Body of pancreas (tissue), 4 donors: ENCODE data around the gene CAPZB. TPM values are rescaled to one million over a fixed set of nuclear protein-coding genes. Genes with fewer than 3 reads are reported as not detected.
"Not testable (repeated sequence)": the region's sequence is repeated elsewhere in the genome, so short reads cannot be mapped to it uniquely, and the experiment has no call there.

Experiments
- ATAC-seq: fragments of 150-250 bp; one replicate; pipeline ENCODE4 v1.9.1; 2016
- DNase-seq, 4 donors: peaks; one replicate each; pipeline ENCODE4 v3.0.0-alpha.2; 2019
- H3K27ac ChIP-seq, 4 donors: fragments of 200-600 bp; sonication (generic); 1 replicate in 3 of 4; 2 replicates in 1 of 4; pipeline versions ENCODE4 v1.5.1 to v1.6.1; 2016 to 2019; ENCODE audit warnings: mild to moderate bottlenecking in 1 of 4, mixed read lengths in 1 of 4, moderate library complexity in 1 of 4
- H3K27me3 ChIP-seq, 2 donors: fragments of 200-600 bp; sonication (generic); one replicate each; pipeline ENCODE4 v1.6.0; 2016; ENCODE audit warnings: mild to moderate bottlenecking in 1 of 2
- H3K36me3 ChIP-seq, 2 donors: fragments of 200-600 bp; sonication (generic); replicated peaks in 1 of 2; 2 replicates each; pipeline ENCODE4 v1.5.1; 2016; ENCODE audit warnings: low read depth in 2 of 2; ENCODE audit not compliant: insufficient read depth in 1 of 2
- H3K4me1 ChIP-seq: fragments of 200-600 bp; sonication (generic); one replicate; pipeline ENCODE4 v1.6.0; 2016
- H3K4me3 ChIP-seq, 2 donors: fragments of 200-600 bp; sonication (generic); 1 replicate in 1 of 2; 2 replicates in 1 of 2; pipeline ENCODE4 v1.5.1; 2016 to 2019
- H3K9me3 ChIP-seq, 3 donors: fragments of 200-600 bp; sonication (generic); 1 replicate in 2 of 3; 2 replicates in 1 of 3; pipeline ENCODE4 v1.5.1; 2016
- POLR2A ChIP-seq, 3 donors: fragments of 450-650 bp; IDR thresholded peaks; one replicate each; pipeline ENCODE4 v1.6.1; 2016; ENCODE audit warnings: antibody characterized with exemption in 3 of 3, mild to moderate bottlenecking in 2 of 3
- WGBS, 2 donors: methylation state at CpG; one replicate each; pipeline ENCODE4 v1.1.5; 2017; 5-methylcytosine and 5-hydroxymethylcytosine counted together
- intact Hi-C: fragments of 100-400 bp; cut with DNase I; formaldehyde crosslinking; loops from one replicate; pipeline ENCODE4 v1.15.1; 2023
- total RNA-seq, 2 donors: library from RNA; depleted of rRNA; stranded (reverse); fragments of >200 nt; gene quantifications; one replicate each; pipeline ENCODE4 v1.1.0, GENCODE V29; 2016
- TF ChIP-seq, protein P1 (sequence below), 7 experiments: fragments of 450-650 bp in 4 of 7; fragments of 200-600 bp in 3 of 7; sonication (generic) in 3 of 7; IDR thresholded peaks; one replicate each; pipeline ENCODE4 v1.5.1; 2016 to 2019; ENCODE audit warnings: antibody characterized with exemption in 7 of 7

The CAPZB gene
- total RNA-seq, 2 donors from 2014 or later = 35.5 to 54.1 TPM

DNA sequence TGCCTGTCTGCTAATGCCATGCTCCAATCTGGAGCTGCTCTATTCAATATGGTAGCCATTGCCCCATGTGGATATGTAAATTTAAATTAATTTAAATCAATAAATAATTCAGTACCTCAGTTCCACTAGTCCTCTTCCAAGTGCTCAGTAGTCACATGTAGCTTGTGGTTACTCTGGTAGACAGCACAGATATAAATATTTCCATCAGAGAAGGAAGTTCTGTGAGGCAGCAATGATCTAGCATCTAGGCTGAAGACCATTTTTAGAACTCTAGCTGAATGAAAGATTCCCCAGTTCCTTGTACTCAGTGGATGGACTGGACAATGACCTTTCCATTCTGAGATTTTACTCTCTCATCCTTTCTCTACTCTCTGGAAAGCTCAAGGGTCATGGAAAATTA is 25.8 kb upstream of the CAPZB start:
- no peak overlapping the region for H3K4me3 ChIP-seq
- H3K4me1 ChIP-seq = no peaks in the 10 kb centered on the region
- ATAC-seq (no peak), DNase-seq (no peak)
- intact Hi-C loops = no loop called here
- no peaks in the 10 kb centered on the region for H3K9me3 ChIP-seq
- no peaks in the 10 kb centered on the region for H3K36me3 ChIP-seq
- H3K27me3 ChIP-seq = no peaks in the 10 kb centered on the region
- no peak for TF ChIP-seq POLR2A (IDR thresholded peaks at IDR 0.05)
- H3K27ac ChIP-seq = no peak overlapping the region

DNA sequence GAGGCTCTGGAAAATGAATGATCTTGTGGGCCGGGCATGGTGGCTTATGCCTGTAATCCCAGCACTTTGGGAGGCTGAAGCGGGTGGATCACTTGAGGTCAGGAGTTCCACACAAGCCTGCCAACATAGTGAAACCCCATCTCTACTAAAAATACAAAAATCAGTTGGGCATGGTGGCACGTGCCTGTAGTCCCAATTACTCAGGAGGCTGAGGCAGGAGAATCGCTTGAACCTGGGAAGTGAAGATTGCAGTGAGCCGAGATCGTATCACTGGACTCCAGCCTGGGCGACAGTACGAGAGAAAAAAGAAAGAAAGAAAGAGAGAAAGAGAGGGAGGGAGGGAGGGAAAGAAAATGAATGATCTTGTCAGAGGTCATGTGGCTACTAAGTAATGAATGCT is 24.3 kb upstream of the CAPZB start:
- H3K27me3 ChIP-seq, ATAC-seq, DNase-seq, H3K36me3 ChIP-seq, H3K4me3 ChIP-seq, intact Hi-C loops, H3K27ac ChIP-seq, H3K9me3 ChIP-seq: not testable (repeated sequence)
- H3K4me1 ChIP-seq = peaks cover 14% of the 10 kb centered on the region
- WGBS, 2 donors = 75 to 90% methylated on average over 8 of the region's 8 CpGs

DNA sequence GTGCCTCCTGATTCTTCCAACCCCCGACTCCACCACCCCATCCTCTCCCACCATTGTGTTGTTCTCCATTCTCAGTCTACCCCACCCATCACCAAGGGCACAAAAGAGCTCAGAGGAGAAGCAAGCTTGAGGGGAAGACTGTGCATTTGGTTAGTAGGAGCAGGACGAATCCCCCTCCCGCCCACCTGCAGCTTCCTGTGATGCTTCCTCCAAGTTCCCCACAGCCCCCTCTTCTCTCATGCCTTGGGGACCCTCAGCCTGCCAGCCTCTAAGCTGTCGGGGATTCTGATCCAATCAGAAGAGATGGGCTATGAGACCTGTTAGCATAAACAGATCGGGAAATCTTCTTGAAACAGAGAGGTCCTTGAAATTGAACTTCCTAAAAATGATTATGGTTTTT is 22.2 kb upstream of the CAPZB start:
- Histone ChIP-seq H3K27me3 (no peaks in the 10 kb centered on the region), H3K4me3 (no peak overlapping the region), H3K9me3 (no peaks in the 10 kb centered on the region), H3K27ac (no peak overlapping the region), H3K4me1 (peaks cover 24% of the 10 kb centered on the region), H3K36me3 (no peaks in the 10 kb centered on the region)
- intact Hi-C loops = no loop called here
- WGBS, 2 donors = 78 to 82% methylated on average over 2 to 5 of the region's 5 CpGs
- DNase-seq = no peak
- no peak for TF ChIP-seq POLR2A (IDR thresholded peaks at IDR 0.05)
- TF ChIP-seq, protein P1, sequence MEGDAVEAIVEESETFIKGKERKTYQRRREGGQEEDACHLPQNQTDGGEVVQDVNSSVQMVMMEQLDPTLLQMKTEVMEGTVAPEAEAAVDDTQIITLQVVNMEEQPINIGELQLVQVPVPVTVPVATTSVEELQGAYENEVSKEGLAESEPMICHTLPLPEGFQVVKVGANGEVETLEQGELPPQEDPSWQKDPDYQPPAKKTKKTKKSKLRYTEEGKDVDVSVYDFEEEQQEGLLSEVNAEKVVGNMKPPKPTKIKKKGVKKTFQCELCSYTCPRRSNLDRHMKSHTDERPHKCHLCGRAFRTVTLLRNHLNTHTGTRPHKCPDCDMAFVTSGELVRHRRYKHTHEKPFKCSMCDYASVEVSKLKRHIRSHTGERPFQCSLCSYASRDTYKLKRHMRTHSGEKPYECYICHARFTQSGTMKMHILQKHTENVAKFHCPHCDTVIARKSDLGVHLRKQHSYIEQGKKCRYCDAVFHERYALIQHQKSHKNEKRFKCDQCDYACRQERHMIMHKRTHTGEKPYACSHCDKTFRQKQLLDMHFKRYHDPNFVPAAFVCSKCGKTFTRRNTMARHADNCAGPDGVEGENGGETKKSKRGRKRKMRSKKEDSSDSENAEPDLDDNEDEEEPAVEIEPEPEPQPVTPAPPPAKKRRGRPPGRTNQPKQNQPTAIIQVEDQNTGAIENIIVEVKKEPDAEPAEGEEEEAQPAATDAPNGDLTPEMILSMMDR (IDR thresholded peaks at IDR 0.05) = no peak
- ATAC-seq = no peak

DNA sequence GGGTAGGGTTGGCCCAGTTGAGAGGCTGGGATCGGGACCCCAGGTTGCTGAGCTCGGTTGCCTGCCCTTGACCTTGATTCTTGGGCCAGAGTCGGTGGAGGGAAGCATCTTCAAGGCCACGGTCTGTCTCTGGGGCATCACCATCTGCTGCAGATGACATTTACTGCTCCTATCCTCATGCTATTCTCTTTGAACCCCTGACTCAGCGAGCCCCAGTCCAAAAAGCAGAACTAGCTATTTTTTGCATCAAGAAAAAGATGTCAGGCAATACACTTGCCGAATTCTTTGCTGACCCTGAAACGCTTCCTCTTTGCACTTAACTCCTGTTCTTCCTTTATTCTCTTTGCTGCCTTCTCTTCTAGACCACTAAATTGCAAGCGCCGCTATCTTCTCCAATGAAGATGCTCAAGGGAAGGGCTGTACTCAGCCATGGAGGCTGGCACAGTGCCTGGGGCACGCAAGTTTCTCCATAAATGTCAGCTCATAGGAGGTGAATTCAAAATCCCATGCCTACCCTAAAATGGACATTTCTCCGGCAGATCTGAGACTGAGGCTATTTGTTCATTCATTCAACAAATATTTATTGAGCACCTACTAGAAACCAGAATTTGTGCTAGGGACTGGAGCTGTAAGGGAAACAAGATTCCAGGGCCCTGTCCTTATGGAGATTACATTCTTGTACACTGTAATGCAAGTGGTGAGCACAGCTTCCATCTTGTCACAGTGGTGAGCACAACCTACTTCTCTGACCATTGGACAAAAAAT is 20.5 kb upstream of the CAPZB start:
- ATAC-seq (no peak), DNase-seq (peak in 1 of 4 donors; percentile 59)
- Histone ChIP-seq H3K27ac (peak overlapping the region in 2 of 4 donors; percentile 40 to 59), H3K4me3 (no peak overlapping the region), H3K27me3 (no peaks in the 10 kb centered on the region), H3K36me3 (no peaks in the 10 kb centered on the region), H3K9me3 (no peaks in the 10 kb centered on the region), H3K4me1 (peaks cover 24% of the 10 kb centered on the region)
- WGBS, 2 donors = 67 to 81% methylated on average over 9 to 11 of the region's 11 CpGs
- intact Hi-C loops = no loop called here
- no peak for TF ChIP-seq POLR2A (IDR thresholded peaks at IDR 0.05)
- TF ChIP-seq, protein P1 (IDR thresholded peaks at IDR 0.05) = no peak

DNA sequence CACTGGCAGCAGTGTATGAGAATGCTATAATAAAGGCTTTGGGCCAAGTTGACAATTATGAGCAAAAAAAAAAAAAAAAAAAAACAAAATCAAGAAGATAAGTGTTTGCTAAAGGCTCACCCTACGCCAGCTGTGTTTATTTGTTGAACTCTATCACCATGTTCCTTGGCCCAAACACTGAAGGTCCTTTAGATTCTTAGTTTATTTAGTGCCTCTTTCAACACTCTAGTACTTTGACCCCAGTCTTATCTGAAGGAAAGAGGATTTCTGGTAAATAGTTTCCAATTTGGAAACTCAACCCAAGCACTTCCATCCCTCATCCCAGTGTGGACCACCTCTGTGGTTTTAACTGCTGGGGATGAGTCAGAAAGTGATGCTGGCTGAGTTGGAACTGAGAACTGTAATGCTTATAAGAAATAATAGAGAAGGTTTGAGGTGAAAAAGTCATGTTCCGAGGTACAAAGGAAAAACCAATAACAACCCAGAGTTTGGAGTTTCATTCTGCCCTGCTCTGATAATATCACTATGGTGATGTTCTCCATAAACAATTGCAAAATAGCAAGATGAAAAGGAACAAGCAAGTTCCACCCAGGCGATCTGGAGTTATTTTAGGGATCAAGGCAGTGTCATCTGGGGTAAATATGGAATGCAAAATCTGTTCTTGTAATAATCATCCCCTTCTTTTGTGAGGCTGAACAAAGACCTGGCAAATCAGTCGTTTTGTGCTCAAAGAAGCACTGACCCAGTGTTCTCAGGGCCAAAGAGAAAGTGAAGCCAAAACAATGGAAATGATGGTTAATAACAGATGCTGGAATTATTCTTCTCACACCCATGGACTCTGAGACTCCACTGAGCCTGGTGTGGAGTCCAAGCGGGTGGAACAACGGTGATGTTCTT is 19.7 kb upstream of the CAPZB start:
- H3K27me3 ChIP-seq = no peaks in the 10 kb centered on the region
- H3K4me1 ChIP-seq = peaks cover 24% of the 10 kb centered on the region
- H3K36me3 ChIP-seq = no peaks in the 10 kb centered on the region
- 40 to 41% methylated on average over 6 of the region's 6 CpGs for WGBS, 2 donors
- peak overlapping the region in 2 of 4 donors; percentile 40 to 59 for H3K27ac ChIP-seq
- no peak overlapping the region for H3K4me3 ChIP-seq
- TF ChIP-seq POLR2A (IDR thresholded peaks at IDR 0.05) = no peak
- TF ChIP-seq, protein P1 (IDR thresholded peaks at IDR 0.05) = no peak
- DNase-seq = peak in 1 of 4 donors; percentile 53
- peak; percentile 79 for ATAC-seq
- intact Hi-C loops = no loop called here
- H3K9me3 ChIP-seq = no peaks in the 10 kb centered on the region

DNA sequence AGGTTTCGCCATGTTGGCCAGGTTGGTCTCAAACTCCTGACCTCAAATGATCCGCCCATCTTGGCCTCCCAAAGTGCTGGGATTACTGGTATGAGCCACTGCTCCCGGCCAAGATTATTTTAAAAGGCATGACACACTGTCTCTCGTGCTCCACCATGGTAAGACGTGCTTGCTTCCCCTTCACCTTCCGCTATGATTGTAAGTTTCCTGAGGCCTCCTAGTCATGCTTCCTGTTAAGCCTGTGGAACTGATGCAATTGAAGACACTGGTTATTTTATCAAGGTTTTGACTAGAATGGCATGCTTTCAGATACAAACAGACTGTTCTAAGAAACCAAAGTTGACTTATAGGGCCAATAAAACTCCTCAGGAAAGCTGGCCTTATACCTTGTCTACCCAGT is 16.9 kb upstream of the CAPZB start:
- WGBS, 2 donors = 74 to 92% methylated on average over 6 of the region's 6 CpGs
- DNase-seq, ATAC-seq, H3K27me3 ChIP-seq, H3K36me3 ChIP-seq, H3K9me3 ChIP-seq, H3K4me3 ChIP-seq, H3K27ac ChIP-seq, intact Hi-C loops: not testable (repeated sequence)
- H3K4me1 ChIP-seq = peaks cover 24% of the 10 kb centered on the region

DNA sequence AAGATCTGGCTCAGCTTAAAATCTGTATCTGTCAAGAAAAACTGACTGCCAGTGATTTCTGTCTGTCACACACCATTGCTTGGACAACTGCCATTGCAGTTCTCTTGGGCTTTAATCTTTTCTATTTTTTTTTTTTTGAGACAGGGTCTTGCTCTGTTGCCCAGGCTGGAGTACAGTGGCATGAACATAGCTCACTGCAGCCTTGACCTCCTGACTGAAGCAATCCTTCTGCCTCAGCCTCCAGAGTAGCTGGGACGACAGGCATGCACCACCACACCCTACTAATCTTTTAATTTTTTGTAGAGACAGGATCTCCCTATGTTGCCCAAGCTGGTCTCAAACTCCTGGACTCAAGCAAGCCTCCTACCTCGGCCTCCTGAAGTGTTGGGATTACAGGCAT is 14.5 kb upstream of the CAPZB start:
- H3K9me3 ChIP-seq, H3K4me3 ChIP-seq, H3K27ac ChIP-seq, DNase-seq, intact Hi-C loops, H3K27me3 ChIP-seq, ATAC-seq, H3K36me3 ChIP-seq: not testable (repeated sequence)
- WGBS, 2 donors = 66 to 88% methylated on average over 2 of the region's 2 CpGs
- H3K4me1 ChIP-seq = peaks cover 12% of the 10 kb centered on the region

DNA sequence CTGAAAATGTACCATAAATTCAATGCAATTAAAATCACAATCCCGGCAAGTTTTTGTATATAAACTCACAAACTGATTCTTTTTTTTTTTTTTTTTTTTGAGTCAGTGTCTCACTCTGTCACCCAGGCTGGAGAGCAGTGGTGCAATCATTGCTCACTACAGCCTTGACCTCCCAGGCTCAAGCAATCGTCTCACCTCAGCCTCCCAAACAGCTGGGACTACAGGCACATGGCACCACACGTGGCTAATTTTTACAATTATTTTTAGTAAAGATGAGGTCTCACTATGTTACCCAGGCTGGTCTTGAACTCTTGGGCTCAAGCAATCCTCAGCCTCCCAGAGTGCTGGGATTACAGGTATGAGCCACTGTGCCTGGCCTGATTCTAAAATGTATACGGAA is 12.1 kb upstream of the CAPZB start:
- H3K36me3 ChIP-seq, H3K9me3 ChIP-seq, H3K4me1 ChIP-seq, H3K27me3 ChIP-seq, H3K27ac ChIP-seq, H3K4me3 ChIP-seq, intact Hi-C loops, DNase-seq, ATAC-seq: not testable (repeated sequence)
- 61 to 66% methylated on average over 4 of the region's 4 CpGs for WGBS, 2 donors
